Caco-2 (cell line): ENCODE results near the gene VSX2. TPM values are rescaled to one million over a fixed set of nuclear protein-coding genes. Genes with fewer than 3 reads are reported as not detected.

Experiments used
- BruUV-seq: library from RNA; stranded (reverse); fragments of 400-500 nt; replicated peaks from 2 replicates; lab custom pipeline; 2021; lab: Mats Ljungman, UMichigan
- CTCF ChIA-PET: fragments of 300-600 bp; sonication (Branson Sonifier 250); formaldehyde crosslinking; loops from one replicate; lab custom pipeline; 2022; ENCODE audit warnings: antibody characterized with exemption; lab: Charles Lee
- POLR2A ChIA-PET: fragments of 300-600 bp; sonication (Branson Sonifier 250); formaldehyde crosslinking; loops from one replicate; lab custom pipeline; 2022; ENCODE audit warnings: antibody characterized with exemption; lab: Charles Lee
- DNase-seq, 2 experiments: peaks; one replicate each; pipeline versions ENCODE4 v3.0.0 to v3.0.0-alpha.2; 2020 to 2022
- H3K27me3 ChIP-seq: replicated peaks from 2 replicates; pipeline ENCODE4 v1.6.0; 2011; ENCODE audit warnings: low read length; ENCODE audit not compliant: control insufficient read depth, insufficient read depth
- H3K36me3 ChIP-seq: 2 replicates; pipeline ENCODE4 v1.5.1; 2011; ENCODE audit warnings: low read length; ENCODE audit not compliant: control insufficient read depth, insufficient read depth
- H3K4me1 ChIP-seq: fragments of 250-450 bp; sonication (Bioruptor Pico); 2 replicates; pipeline ENCODE4 v1.5.1; 2020; ENCODE audit warnings: mild to moderate bottlenecking
- H3K4me3 ChIP-seq: 2 replicates; pipeline ENCODE4 v1.5.1; 2011; ENCODE audit warnings: low read depth, mild to moderate bottlenecking, control low read depth, low read length
- H3K9me3 ChIP-seq: fragments of 250-450 bp; sonication (Bioruptor Pico); 2 replicates; pipeline ENCODE4 v1.5.1; 2020; ENCODE audit warnings: mild to moderate bottlenecking, moderate library complexity
- H3K27ac Mint-ChIP-seq: one replicate; pipeline ENCODE4 v1.8.0; 2022; ENCODE audit warnings: mixed read lengths; ENCODE audit not compliant: unreplicated experiment
- H3K27me3 Mint-ChIP-seq: one replicate; pipeline ENCODE4 v1.8.0; 2022; ENCODE audit warnings: mixed read lengths; ENCODE audit not compliant: insufficient read depth, unreplicated experiment
- H3K36me3 Mint-ChIP-seq: one replicate; pipeline ENCODE4 v1.8.0; 2022; ENCODE audit warnings: mild to moderate bottlenecking, mixed read lengths; ENCODE audit not compliant: insufficient read depth, unreplicated experiment
- H3K4me1 Mint-ChIP-seq: one replicate; pipeline ENCODE4 v1.8.0; 2022; ENCODE audit warnings: low read depth, mixed read lengths; ENCODE audit not compliant: unreplicated experiment
- H3K4me3 Mint-ChIP-seq: one replicate; pipeline ENCODE4 v1.8.0; 2022; ENCODE audit warnings: mild to moderate bottlenecking, moderate library complexity, mixed read lengths; ENCODE audit not compliant: unreplicated experiment
- H3K9me3 Mint-ChIP-seq: one replicate; pipeline ENCODE4 v1.8.0; 2022; ENCODE audit warnings: mixed read lengths; ENCODE audit not compliant: unreplicated experiment
- CTCF ChIP-seq, 2 experiments: fragments of 200-600 bp in 1 of 2; IDR thresholded peaks; 1 replicate in 1 of 2; 2 replicates in 1 of 2; pipeline versions ENCODE4 v1.5.1 to v1.8.0; 2011 to 2022; ENCODE audit warnings: antibody characterized with exemption in 1 of 2, control low read depth in 1 of 2, inconsistent platforms in 1 of 2, low read depth in 1 of 2, low read length in 1 of 2, mild to moderate bottlenecking in 1 of 2, moderate library complexity in 1 of 2; ENCODE audit not compliant: insufficient read depth in 1 of 2, severe bottlenecking in 1 of 2, unreplicated experiment in 1 of 2
- intact Hi-C: fragments of 100-400 bp; cut with micrococcal nuclease; formaldehyde crosslinking; loops from one replicate; pipeline ENCODE4 v1.10.0; 2022; ENCODE audit not compliant: unreplicated experiment
- total RNA-seq: library from RNA; stranded (reverse); gene quantifications from 2 replicates; pipeline ENCODE4 v1.2.3, GENCODE V29; 2022

VSX2 gene
- total RNA-seq, 1 experiment from 2014 or later, result not detected

GRCh38 chr14:74248017-74248416, 8.8 kb downstream of the VSX2 start:
- Mint-ChIP-seq H3K4me1 (peaks cover 13% of the 10 kb centered on the region), H3K9me3 (no peaks in the 10 kb centered on the region), H3K36me3 (no peaks in the 10 kb centered on the region), H3K4me3 (no peak overlapping the region), H3K27me3 (peaks cover 17% of the 10 kb centered on the region), H3K27ac (no peak overlapping the region)
- BruUV-seq, result no TSS peak
- POLR2A ChIA-PET, result no interaction called here
- no peak for TF ChIP-seq CTCF (IDR thresholded peaks at IDR 0.05; ENCODE audit: insufficient read depth in 1 of 2, low read depth in 1 of 2, low read length in 1 of 2, severe bottlenecking in 1 of 2, unreplicated experiment in 1 of 2)
- CTCF ChIA-PET, result no interaction called here
- no peaks in the 10 kb centered on the region for H3K9me3 ChIP-seq
- no peak for DNase-seq
- no peaks in the 10 kb centered on the region for H3K4me1 ChIP-seq
- H3K27me3 ChIP-seq, result no peaks in the 10 kb centered on the region; the same call in none of the 2 replicates
- no peaks in the 10 kb centered on the region for H3K36me3 ChIP-seq
- intact Hi-C loops, result no loop called here
- H3K4me3 ChIP-seq, result no peak overlapping the region

- no peaks in the 10 kb centered on the region; the same call in 1 of the 2 replicates for H3K27me3 ChIP-seq
- no peak for DNase-seq
- Mint-ChIP-seq H3K36me3 (no peaks in the 10 kb centered on the region), H3K4me3 (no peak overlapping the region), H3K27ac (no peak overlapping the region), H3K9me3 (no peaks in the 10 kb centered on the region), H3K27me3 (peaks cover 8% of the 10 kb centered on the region), H3K4me1 (peaks cover 13% of the 10 kb centered on the region)
- intact Hi-C loops, result no loop called here
- H3K4me3 ChIP-seq, result no peak overlapping the region
- TF ChIP-seq CTCF (IDR thresholded peaks at IDR 0.05; ENCODE audit: insufficient read depth in 1 of 2, low read depth in 1 of 2, low read length in 1 of 2, severe bottlenecking in 1 of 2, unreplicated experiment in 1 of 2), result no peak
- BruUV-seq, result no TSS peak
- H3K9me3 ChIP-seq, result no peaks in the 10 kb centered on the region
- ChIA-PET POLR2A (no interaction called here), CTCF (no interaction called here)
- no peaks in the 10 kb centered on the region for H3K4me1 ChIP-seq
- no peaks in the 10 kb centered on the region for H3K36me3 ChIP-seq
Observed at GRCh38 chr14:74249433-74250375, 10.5 kb downstream of the VSX2 start.

- Mint-ChIP-seq H3K36me3 (no peaks in the 10 kb centered on the region), H3K27me3 (peaks cover 5% of the 10 kb centered on the region), H3K27ac (no peak overlapping the region), H3K4me3 (no peak overlapping the region), H3K4me1 (peaks cover 6% of the 10 kb centered on the region), H3K9me3 (no peaks in the 10 kb centered on the region)
- no TSS peak for BruUV-seq
- intact Hi-C loops, result no loop called here
- Histone ChIP-seq H3K4me1 (0 out of 2 replicates have a peak, but pooled peaks cover 4% of the 10 kb centered on the region), H3K27me3 (peaks cover 1% of the 10 kb centered on the region; the same call in 1 of the 2 replicates), H3K9me3 (no peaks in the 10 kb centered on the region), H3K4me3 (no peak overlapping the region), H3K36me3 (no peaks in the 10 kb centered on the region)
- TF ChIP-seq CTCF (IDR thresholded peaks at IDR 0.05; ENCODE audit: insufficient read depth in 1 of 2, low read depth in 1 of 2, low read length in 1 of 2, severe bottlenecking in 1 of 2, unreplicated experiment in 1 of 2), result no peak
- no peak for DNase-seq
- ChIA-PET POLR2A (no interaction called here), CTCF (interaction anchor here (0.6 to 1.0 kb wide), 2 partner anchors 146 to 155 kb away, joined by 3 to 4 read pairs; no protein-coding TSS in a partner anchor)
Observed at GRCh38 chr14:74255281-74255680, 16.0 kb downstream of the VSX2 start.
